IPS DF 4.7 (cell line): ENCODE results near the gene TMEM107.

ENCODE experiments used
- DNase-seq: peaks from one replicate; pipeline ENCODE4 v3.0.0-alpha.2; 2013; ENCODE audit warnings: low spot score; ENCODE audit errors: extremely low read depth

Gene TMEM107

DNA sequence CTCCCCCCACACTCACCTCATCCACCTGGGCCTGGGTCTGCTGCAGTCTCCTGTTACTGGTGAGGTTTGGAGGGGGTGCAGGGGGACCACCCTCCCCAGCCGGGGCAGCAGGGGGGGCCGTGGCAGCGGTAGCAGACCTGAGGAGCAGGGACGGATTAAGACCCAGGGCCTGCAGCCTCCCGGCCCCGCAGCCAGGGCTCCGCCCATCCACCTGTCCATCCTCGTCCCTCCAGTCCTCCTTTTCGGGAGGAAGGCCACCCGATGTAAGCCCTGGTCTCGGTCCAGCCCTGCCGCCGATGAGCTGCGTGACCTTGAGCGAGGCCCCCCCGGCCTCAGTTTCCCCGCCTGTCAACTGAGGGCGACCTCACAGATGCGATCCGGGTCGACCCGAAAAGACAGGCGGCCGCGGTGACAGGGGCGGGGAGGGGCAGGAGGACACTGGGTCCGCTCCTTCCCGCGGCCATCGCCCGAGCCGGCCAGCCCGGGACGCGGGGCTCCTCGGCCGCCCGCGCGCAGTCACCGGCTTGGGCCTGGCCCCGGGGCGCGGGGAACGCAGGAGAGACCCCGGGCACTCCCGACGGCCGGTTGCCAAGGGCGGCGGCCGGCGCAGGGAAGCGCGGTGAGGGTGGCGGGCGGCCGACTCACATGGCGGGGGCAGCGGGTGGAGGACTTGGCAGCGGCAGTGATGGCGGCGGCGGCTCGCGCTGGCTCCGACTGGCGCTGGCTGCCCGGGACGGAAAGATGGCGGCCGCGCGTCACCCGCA is 13.8 kb downstream of the TMEM107 start, which contains the start of gene VAMP2:
TSS of gene VAMP2 (minus strand) at position 716 of the 764 bp plus-strand sequence. CDS start at position 647, 69 bp downstream.
- no peak for DNase-seq

GRCh38 chr17:8161289-8162232 is 14.6 kb downstream of the TMEM107 start:
- no peak for DNase-seq

- no peak for DNase-seq
Measured at GRCh38 chr17:8160741-8161221, 15.4 kb downstream of the TMEM107 start.

GRCh38 chr17:8160224-8160577 is 16.0 kb downstream of the TMEM107 start:
- DNase-seq: no peak

DNA sequence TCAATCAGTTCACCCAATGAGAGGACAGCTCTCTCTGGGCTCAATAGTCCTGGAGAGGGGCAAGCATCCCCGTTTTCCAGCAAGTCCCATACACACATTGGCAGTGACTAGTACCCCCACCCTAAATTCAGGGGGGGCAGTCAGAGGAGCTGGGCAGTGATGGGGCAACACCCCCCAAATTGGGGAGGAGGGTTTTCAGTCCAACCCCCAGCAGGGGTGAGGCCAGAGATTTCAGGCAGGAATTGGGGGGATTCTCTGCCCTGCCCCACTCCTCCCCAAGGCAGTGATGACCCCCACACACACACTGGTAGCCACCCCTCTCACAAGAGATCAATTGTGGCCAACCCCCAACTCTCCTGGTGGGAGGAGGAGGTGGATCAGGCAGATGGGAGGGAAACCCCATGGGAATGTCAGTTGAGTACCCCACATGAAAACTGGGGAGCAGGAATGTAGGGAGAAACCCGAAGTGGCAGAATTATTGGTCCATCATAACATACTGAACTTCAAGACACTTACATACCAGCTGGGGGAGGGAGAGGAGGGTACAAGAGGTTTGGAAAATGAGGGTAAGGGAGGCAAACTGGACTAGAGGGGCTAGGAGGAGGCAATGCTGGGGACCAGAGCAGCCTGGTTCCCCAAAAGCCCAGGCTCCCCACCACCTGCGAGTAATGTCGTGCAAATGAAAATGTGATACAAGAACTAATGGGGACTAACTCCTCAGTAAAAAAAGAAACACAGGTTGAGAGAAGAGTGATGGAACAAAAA is 16.5 kb downstream of the TMEM107 start:
- no peak for DNase-seq

DNA sequence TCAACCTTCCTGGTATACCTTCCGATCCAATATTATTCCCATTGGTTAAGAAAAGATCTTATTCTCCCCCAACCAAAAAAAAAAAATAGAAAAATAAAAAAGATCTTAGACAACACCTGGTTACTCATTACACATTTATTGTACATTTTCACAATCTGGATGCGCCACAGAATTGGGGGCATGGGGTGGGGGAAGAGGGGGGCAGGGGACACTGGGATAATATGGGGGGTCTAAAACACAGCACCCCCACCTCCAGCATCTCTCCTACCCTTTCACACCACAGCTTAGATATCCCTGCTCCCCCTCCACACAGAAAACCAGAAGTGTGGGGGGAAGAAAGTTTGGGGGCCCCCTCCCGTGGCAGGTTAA is 17.2 kb downstream of the TMEM107 start:
- no peak for DNase-seq

DNA sequence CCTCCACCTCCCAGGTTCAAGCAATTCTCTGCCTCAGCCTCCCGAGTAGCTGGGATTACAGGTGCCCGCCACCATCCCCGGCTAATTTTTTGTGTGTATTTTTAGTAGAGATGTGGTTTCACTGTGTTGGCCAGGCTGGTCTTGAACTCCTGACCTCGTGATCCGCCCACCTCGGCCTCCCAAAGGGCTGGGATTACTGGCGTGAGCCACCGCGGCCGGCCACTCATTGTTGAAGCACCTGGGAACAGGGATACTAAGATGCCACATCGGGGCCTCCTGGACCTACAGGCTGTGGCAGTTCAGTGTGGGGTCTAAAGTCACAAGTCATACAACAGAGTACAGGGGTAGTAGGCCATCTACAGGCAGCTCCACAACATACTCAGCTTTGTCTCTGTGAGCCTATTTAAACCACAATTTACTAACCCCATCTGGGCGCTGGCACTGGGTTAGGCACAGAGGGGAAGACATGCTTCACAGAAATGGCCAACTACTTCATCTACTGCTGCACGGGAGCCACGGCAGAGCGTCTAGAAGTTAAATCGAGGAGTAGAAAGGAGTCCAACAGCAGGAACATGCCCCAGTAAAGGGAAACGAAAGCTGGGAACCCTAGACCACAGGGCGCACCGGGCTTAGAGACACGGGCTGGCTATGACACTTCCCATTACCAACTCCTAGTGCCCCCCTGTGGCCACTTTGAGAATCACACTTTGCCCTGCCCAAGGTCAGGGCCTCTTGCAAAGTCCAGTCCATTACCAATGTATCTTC is 17.7 kb downstream of the TMEM107 start:
- DNase-seq: no peak

DNA sequence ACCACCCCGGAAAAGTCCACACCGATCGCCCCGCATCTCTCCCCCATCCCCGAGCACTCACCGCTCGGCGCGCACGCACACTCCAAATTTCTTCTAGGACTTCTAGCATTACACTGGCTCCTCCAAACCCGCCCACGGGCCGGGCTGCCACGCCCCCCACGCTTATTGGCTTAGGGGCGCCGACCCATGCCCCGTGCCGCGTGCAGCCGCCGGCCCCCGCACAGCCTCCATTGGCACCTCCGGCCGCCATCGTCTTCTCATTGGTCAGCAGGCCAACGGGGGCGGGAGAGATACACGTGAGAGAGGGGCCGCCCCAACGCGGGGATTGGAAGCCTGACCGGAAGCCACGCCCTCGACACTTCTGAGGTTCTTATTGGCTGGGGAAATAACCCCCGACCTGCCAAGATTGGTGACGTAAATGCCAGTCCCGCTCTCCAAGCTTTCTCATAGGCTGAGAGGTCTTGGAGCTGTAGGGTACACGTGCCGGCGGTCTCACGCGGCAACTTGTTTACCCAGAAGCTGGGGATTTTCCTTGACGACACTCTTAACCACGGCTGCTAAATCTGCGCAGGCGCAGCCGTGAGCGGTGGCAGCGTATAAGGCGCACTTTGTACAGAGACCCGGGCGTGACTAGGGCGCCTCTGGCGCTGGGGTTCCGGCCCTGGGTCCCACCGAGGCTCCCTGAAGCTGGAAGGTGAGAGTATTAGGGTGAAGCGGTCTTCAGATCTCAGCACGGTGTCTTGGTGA is 19.8 kb downstream of the TMEM107 start:
- no peak for DNase-seq

- no peak for DNase-seq
Measured at GRCh38 chr17:8155996-8156245, 20.3 kb downstream of the TMEM107 start.

- DNase-seq: no peak
Measured at GRCh38 chr17:8155231-8155995, 20.8 kb downstream of the TMEM107 start.

DNA sequence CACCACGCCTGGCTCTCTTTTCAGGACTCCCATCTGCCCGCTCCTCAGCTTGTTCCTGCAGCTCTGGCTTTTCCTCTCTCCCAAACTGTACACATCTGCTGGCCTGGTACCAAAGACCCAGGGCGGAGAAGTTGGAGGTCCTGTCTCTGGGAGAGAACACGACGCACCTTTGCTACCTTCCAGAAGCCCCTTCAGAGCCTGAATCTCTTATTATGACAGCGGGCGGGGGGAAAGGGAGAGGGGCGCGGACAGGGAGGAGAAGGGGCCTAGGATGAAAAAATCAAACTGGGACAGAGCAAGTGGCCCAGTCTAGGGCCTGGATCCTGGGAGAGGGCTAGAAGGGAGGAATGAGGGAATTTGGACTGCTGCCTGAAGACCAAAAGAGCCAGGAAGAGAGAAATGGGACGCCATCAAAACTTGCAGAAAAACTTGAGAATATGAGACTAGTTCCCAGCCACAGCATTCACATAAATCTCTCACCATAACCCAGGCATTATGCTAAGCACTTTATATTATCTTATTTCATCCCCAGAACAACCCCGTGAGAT is 21.5 kb downstream of the TMEM107 start:
- DNase-seq: no peak

DNA sequence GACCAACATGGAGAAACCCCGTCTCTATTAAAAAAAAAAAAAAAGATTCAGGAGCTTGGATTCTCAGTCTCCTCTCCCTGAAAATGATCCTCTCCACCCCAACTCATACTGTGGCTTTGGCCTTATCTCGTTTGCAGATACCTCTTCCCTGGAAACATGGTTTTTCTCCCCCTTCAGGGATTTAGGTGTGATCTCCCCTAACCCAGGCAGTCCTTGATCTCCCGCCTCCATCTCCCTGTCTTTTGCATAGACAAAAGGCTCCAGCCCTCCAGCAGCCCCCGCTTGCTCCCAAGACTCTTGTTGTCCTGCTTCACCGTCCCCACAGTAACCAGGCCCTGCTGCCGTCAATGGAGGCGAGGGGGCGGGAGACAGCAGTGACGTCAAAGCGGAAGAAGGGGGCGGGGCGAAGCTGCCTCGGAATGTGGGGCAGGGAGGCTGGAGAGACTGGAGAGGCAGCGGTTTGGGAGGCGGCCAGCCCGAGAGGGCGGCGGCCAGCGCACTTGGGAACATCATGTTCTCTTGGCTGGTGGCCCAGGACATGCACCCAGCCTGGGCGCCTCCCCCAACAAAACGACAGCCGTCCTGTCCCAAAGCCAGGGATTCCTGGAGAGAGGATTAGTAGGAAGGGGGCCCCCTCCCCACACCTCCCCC is 22.1 kb downstream of the TMEM107 start:
- DNase-seq: no peak

GRCh38 chr17:8153525-8153956 is 22.6 kb downstream of the TMEM107 start:
- no peak for DNase-seq

DNA sequence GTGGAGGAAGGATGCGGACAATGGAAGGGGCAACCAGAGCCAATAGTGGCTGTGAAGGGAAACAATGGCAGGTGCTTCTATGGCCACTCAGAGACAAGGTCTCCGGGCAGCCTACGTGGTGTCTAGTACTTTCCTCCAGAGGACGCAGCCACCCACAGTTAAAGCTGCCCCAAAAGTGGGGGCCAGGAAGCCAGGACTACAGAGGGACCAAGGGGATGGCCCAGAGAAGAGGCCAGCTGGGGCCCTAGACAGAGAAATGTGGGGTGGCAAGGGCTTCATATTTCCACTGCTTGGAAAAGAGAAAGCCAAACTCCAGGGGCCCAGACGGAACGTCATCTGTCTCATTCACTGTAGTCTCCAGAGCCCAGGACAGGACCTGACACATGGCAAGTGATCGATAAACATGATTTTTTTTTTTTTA is 23.1 kb downstream of the TMEM107 start:
- DNase-seq: no peak

DNA sequence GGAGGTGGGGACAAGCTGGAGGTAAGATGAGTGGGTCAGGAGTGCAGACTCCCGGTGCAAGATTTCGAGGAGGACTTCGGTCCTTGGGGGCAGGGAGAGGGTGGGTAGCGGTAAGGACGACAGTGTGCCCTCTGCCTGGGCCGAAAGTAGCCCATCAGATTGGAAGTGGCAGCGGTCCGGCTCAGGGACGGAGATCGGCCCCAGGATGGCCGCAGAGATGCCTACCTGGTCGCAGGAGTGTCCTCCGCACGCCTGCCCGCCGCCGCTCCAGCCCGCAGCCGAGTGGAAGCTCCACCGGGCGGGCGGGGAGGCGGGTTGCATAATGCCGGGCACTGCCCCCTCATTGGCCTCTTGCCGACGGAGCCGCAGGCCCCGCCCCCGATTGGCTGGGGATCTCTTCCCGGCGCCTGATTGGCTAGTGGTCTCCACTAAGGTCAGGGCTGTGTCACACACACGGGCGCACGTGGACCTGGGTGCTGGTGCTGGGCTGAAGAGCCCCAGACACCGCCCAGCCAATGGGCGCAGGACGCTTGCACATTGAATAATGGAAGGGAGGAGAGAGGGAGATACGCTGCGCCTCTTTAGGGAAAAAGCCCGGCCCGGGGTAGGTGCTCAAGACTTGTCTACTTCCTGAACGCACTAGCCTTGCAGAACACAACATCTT is 23.9 kb downstream of the TMEM107 start, which contains the start of gene PER1:
TSS of gene PER1 (minus strand) at position 293 of the 664 bp plus-strand sequence. CDS start 1,698 bp downstream, outside the sequence.
- DNase-seq: no peak

DNA sequence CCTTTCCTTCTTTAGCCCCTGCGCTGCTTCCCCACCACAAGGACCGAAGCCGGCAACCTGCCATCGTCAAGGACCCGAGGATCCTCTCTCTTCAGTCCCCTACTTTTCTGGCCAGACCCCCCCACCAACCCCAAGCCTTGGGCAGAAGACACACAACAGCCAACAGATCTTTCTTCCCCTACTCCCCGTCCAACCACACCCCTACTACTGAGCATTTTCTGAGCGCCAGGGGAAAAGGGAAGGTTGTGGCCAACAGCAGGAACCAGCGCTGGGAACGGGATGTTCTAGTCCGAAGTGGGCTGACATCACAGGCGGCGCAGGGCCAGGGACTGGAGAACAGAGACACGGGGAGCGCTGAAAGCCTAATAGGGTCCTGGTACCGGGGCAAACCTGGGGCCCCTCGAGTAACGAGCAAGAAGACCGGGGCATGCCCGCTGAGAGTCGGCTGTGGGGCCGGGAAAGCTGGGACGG is 24.5 kb downstream of the TMEM107 start:
- DNase-seq: no peak

- DNase-seq: no peak
Measured at GRCh38 chr17:8151120-8151640, 25.0 kb downstream of the TMEM107 start.
